Stimulated activated CD4-positive, alpha-beta T cell treated with anti-CD3 and anti-CD28 coated beads, TNF-alpha, amount 100 ng/mL, for 48 hours (primary cell): Measurements from ENCODE around the gene SERTAD1.
A peak's percentile ranks its signal among the peaks of the same experiment; 100 is the strongest.
"Not testable (repeated sequence)": the region's sequence is repeated elsewhere in the genome, so short reads cannot be mapped to it uniquely, and the experiment has no call there.

Experiments
- DNase-seq, 3 donors: peaks; one replicate each; pipeline ENCODE4 v3.0.0-alpha.2; 2020; ENCODE audit warnings: low read depth in 3 of 3

The SERTAD1 gene

GRCh38 chr19:40452016-40452415 lies 26.2 kb upstream of the SERTAD1 start:
- DNase-seq, result no peak

DNA sequence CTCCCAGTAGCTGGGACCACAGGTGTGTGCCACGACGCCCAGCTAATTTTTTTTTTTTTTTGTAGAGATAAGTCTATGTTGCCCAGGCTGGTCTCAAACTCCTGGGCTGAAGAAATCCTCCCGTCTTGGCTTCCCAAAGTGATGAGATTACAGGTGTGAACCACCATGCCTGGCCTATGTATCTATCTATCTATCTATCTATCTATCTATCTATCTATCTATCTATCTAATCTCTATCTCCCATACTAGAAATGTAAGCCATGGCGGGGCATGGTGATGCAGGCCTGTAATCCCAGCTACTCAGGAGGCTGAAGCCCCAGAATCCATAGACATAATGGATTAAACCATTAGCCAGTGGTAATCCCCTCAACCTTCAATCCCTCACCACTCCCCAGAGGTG lies 24.9 kb upstream of the SERTAD1 start:
- DNase-seq, result no peak

- no peak for DNase-seq
These were observed 23.7 kb upstream of the SERTAD1 start for GRCh38 chr19:40449506-40449905.

GRCh38 chr19:40446263-40446784 lies 20.5 kb upstream of the SERTAD1 start:
- DNase-seq, result no peak

DNA sequence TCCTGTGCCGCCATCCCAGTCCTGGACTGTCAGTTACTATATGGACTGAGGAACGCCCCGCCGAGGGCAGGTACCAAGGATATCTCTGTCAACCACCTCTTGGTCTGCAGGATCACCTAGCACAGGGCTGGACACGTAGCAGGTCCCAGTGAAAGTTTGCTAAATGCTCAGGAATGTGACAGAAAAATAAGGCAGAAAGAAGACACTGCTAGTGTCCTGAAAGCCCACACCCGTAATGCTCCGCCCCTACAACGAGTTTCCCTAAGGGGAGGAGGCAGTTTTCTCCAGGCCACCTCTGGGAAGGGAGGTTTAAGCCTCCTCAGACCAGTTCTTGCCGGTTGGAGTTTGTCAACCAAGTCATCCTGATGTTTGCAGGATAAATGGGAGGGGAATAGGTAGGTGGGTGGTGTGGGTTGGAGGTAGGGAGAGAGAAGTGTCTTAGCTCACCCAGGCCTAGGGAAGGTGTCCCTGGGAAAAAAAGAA lies 20.0 kb upstream of the SERTAD1 start:
- DNase-seq, result no peak

- no peak for DNase-seq
These were observed 19.1 kb upstream of the SERTAD1 start for GRCh38 chr19:40444825-40445312.

- DNase-seq, result peak; percentile 93 to 97 (median 95)
These were observed 18.4 kb upstream of the SERTAD1 start, which contains the start of gene SERTAD3 for GRCh38 chr19:40444000-40444824. Gene SERTAD3, minus strand, starts transcription at chr19:40444335. Its CDS starts 2,255 bp downstream, at chr19:40442080.

GRCh38 chr19:40443131-40443999 lies 17.6 kb upstream of the SERTAD1 start:
- peak; percentile 98 to 99 (median 99) for DNase-seq

DNA sequence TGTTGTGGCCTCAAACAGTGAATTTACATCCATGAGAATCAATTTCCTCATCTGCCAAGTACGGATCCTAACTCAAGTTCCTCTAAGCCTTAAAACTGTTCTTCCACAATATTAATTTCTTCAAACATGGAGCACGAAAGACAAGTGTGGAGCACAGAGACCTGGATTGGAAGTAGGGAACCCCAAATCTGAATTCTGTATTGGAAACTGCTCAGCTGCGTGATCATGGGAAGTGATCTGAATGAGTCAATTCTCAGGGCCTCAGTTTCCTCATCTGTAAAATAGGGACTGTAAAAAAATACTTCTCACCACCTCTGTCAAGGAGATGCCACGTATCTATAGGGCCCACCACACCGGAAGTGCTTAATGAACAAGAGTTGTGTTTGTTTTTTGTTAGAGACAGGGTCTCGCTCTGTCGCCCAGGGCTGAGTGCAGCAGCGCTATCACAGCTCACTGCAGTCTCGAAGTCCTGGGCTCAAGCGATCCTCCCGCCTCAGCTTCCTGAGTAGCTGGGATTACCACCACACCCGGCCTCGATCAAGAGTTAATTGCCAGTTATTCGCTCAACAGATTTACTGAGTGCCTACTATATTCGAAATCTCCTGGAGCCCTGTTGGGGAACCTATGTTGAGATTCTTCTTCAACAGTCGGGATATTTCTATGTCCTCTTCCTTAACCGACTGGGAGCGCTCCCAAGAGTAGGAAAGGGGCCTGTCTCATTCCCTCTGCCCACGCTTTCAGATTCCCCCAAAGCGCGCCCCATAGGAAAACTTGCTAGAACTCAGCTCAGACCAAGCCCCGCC lies 16.7 kb upstream of the SERTAD1 start:
- no peak for DNase-seq

DNA sequence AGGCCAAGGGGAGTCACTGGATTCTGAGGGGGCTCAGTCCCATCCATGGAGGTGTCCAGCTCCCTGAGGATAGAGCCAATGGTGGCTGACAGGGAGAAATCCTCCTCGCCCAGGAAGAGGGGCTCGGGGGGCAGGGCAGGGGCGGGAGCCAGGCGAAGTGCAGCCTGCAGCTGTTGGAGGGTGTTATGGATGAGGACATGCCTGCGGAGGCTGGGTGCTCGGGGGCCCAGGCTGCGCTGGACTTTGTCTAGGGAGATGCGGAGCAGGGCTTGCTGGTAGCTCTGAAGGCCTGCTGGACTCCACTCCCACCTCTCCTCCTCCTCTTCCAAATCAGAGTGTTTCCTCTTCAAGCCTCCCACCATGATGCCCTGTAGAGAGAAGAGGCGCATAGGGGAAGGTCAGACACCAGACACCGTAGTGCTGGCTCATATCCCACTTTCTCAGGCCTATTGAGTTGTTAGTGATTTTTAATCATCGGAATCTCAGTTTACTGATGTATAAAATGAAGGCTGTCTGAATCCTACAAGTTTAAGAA lies 16.0 kb upstream of the SERTAD1 start:
- DNase-seq, result no peak

DNA sequence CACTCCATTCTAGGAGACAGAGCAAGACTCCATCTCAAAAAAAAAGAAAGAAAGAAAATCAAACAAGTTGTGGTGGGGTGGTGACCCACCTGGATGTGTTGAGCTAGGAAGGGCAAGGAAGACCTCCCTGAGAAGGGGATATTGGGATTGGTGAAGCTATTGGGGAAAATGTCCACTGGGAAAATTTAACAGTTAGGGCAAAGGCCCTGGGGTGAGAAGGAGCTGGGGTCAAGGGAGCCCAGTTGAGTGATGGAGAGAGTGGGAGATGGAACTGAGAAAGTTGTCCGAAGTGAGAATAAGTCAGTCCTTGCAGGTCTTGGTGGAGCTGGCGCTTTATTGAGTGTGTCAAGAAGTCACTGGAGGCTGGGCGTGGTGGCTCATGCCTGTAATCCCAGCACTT lies 12.5 kb upstream of the SERTAD1 start:
- DNase-seq, result no peak

GRCh38 chr19:40433391-40434216 lies 7.8 kb upstream of the SERTAD1 start:
- peak in 1 of 3 donors; percentile 36 for DNase-seq

- DNase-seq, result not testable (repeated sequence)
These were observed 7.0 kb upstream of the SERTAD1 start for GRCh38 chr19:40432760-40433159.

- DNase-seq, result no peak
These were observed 5.9 kb upstream of the SERTAD1 start for GRCh38 chr19:40431698-40432097.

DNA sequence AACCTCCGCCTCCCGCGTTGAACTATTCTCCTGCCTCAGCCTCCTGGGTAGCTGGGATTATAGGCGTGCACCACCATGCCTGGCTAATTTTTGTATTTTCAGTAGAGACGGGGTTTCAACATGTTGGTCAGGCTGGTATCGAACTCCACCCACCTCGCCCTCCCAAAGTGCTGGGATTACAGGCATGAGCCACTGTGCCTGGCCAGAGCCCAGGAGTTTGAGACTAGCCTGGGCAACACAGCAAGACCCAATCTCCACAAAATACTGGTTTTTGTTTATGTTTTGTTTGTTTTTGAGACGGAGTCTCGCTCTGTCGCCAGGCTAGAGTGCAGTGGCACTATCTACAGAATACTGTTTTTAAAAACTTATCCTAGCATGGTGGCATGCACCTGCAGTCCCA lies 4.5 kb upstream of the SERTAD1 start:
- not testable (repeated sequence) for DNase-seq

DNA sequence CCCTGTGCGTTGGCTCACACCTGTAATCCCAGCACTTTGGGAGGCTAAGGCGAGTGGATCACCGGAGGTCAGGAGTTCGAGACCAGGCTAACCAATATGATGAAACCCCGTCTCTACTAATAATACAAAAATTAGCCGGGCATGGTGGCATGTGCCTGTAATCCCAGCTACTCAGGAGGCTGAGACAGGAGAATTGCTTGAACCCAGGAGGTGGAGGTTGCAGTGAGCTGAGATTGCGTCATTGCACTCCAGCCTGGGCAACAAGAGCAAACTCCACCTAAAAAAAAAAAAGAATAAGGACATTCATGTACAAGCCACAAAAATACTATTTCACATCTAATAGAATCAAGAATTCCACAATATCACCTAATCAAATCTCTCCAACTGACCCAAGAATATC lies 2.4 kb upstream of the SERTAD1 start:
- DNase-seq, result not testable (repeated sequence)

DNA sequence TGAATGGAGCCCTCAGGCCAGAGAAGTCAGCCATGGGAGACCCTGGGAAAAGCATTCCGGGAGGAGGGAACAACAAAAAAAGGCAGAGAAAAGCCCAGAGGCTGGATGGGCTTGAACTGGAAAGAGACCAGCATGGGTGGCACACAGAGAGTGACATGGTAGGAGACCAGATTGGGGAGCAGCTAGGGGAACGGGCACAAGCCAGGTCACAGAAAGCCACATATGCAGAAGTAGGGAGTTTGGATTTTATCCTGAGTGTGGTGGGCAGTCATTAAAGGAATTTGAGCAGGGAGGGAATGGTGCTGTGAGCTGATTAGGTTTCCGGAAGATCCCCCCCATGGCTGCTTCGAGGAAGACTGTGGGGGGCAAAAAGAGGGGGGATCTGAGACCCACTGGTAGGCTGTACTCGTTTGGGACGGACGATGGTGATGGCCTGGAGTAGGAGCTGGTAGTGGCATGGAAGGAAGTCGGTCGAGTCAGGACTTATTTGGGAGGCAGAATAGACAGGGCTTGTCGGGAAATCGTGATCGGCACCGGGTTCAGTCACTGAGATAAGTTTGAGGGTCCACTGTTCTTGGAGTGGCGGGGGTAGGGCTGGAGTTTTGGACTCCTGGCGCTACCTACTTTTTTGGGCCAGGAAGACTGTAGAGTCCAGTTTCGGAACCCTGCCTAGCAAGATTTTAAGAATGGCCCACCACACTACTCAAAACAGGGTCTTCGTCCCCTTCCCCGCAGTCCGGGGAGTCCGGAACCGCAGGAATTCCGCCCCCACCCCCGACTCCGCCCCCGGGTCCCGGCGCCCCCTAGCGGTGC lies 949 bp downstream of the SERTAD1 start:
- no peak for DNase-seq

DNA sequence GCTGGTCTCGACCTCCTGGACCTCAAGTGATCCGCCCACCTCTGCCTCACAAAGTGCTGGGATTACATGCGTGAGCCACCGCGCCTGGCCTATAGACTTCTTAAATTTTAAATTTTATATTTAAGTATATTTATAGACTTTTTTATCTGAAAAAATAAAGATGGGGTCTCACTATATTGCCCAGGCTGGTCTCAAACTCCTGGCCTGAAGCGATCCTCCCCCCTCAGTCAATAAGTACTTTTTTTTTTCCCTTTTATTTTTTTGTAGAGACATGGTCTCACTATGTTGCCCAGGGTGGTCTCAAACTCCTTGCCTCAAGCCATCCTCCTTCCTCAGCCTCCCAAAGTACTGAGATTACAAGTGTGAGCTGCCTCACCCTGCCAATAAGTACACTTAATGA lies 1.9 kb downstream of the SERTAD1 start:
- no peak for DNase-seq
